Activated naive CD4-positive, alpha-beta T cell treated with anti-CD3 and anti-CD28 coated beads, Interleukin-2, amount 50 U/mL, for 16 hours (primary cell): Measurements from ENCODE around the gene TPTE.
"Not testable (repeated sequence)": the region's sequence is repeated elsewhere in the genome, so short reads cannot be mapped to it uniquely, and the experiment has no call there.

ENCODE experiments used
- DNase-seq: peaks from one replicate; pipeline ENCODE4 v3.0.0-alpha.2; 2020

TPTE gene

GRCh38 chr21:10521091-10521598 lies at the start of gene TPTE:
TSS of gene TPTE (plus strand) at chr21:10521583. CDS start at chr21:10538724, 17,141 bp downstream.
- no peak for DNase-seq

- DNase-seq, result not testable (repeated sequence)
Measured at GRCh38 chr21:10471999-10472398, 49.4 kb upstream of the TPTE start.

- not testable (repeated sequence) for DNase-seq
Measured at GRCh38 chr21:10477794-10478193, 43.6 kb upstream of the TPTE start.

GRCh38 chr21:10479875-10480274 lies 41.5 kb upstream of the TPTE start:
- not testable (repeated sequence) for DNase-seq

GRCh38 chr21:10484864-10485263 lies 36.5 kb upstream of the TPTE start:
- DNase-seq, result not testable (repeated sequence)

- not testable (repeated sequence) for DNase-seq
Measured at GRCh38 chr21:10490453-10490852, 30.9 kb upstream of the TPTE start.

- DNase-seq, result no peak
Measured at GRCh38 chr21:10511116-10511515, 10.3 kb upstream of the TPTE start.

- DNase-seq, result not testable (repeated sequence)
Measured at GRCh38 chr21:10516889-10517288, 4.5 kb upstream of the TPTE start.

GRCh38 chr21:10517904-10518303 lies 3.5 kb upstream of the TPTE start:
- DNase-seq, result not testable (repeated sequence)

- DNase-seq, result not testable (repeated sequence)
Measured at GRCh38 chr21:10521835-10522500, 585 bp downstream of the TPTE start.

GRCh38 chr21:10539956-10540355 lies 18.6 kb downstream of the TPTE start:
- no peak for DNase-seq

GRCh38 chr21:10544376-10544775 lies 23.0 kb downstream of the TPTE start:
- not testable (repeated sequence) for DNase-seq

GRCh38 chr21:10547868-10548267 lies 26.5 kb downstream of the TPTE start:
- not testable (repeated sequence) for DNase-seq

GRCh38 chr21:10548331-10548954 lies 27.1 kb downstream of the TPTE start:
- DNase-seq, result not testable (repeated sequence)

- not testable (repeated sequence) for DNase-seq
Measured at GRCh38 chr21:10570803-10571202, 49.4 kb downstream of the TPTE start.

- DNase-seq, result not testable (repeated sequence)
Measured at GRCh38 chr21:10574531-10575310, 53.3 kb downstream of the TPTE start.

GRCh38 chr21:10575311-10575667 lies 53.9 kb downstream of the TPTE start:
- DNase-seq, result no peak

- not testable (repeated sequence) for DNase-seq
Measured at GRCh38 chr21:10578910-10579309, 57.5 kb downstream of the TPTE start.

GRCh38 chr21:10589115-10589514 lies 67.7 kb downstream of the TPTE start:
- not testable (repeated sequence) for DNase-seq

- not testable (repeated sequence) for DNase-seq
Measured at GRCh38 chr21:10607074-10607473, 85.7 kb downstream of the TPTE start.

GRCh38 chr21:10614285-10614684 lies 92.9 kb downstream of the TPTE start:
- DNase-seq, result not testable (repeated sequence)

GRCh38 chr21:10616061-10616460 lies 94.7 kb downstream of the TPTE start:
- not testable (repeated sequence) for DNase-seq

- DNase-seq, result no peak
Measured at GRCh38 chr21:10616535-10616934, 95.2 kb downstream of the TPTE start.
